Hepatocyte (in vitro differentiated cells): ENCODE measurements around the gene SIGLEC1. TPM values are rescaled to one million over a fixed set of nuclear protein-coding genes. Genes with fewer than 3 reads are reported as not detected.
A peak's percentile ranks its signal among the peaks of the same experiment; 100 is the strongest.

Experiments
- DNase-seq: peaks from one replicate; pipeline ENCODE4 v3.0.0-alpha.2; 2016; ENCODE audit warnings: low spot score
- H2AFZ ChIP-seq: fragments of 200-600 bp; sonication (generic); 2 replicates; pipeline ENCODE4 v1.6.0; 2016; ENCODE audit warnings: antibody characterized with exemption, mild to moderate bottlenecking
- H3K27ac ChIP-seq: fragments of 200-600 bp; sonication (generic); 2 replicates; pipeline ENCODE4 v1.5.1; 2016; ENCODE audit warnings: mild to moderate bottlenecking
- H3K27me3 ChIP-seq: fragments of 200-600 bp; sonication (generic); 2 replicates; pipeline ENCODE4 v1.6.1; 2016
- H3K36me3 ChIP-seq: fragments of 200-600 bp; sonication (generic); replicated peaks from 2 replicates; pipeline ENCODE4 v1.5.1; 2016; ENCODE audit warnings: low read depth; ENCODE audit not compliant: insufficient read depth
- H3K4me1 ChIP-seq: fragments of 200-600 bp; sonication (generic); 2 replicates; pipeline ENCODE4 v1.5.1; 2016; ENCODE audit warnings: mild to moderate bottlenecking, moderate library complexity; ENCODE audit not compliant: insufficient read depth
- H3K4me2 ChIP-seq: fragments of 200-600 bp; sonication (generic); 2 replicates; pipeline ENCODE4 v1.6.0; 2016
- H3K4me3 ChIP-seq: fragments of 200-600 bp; sonication (generic); 2 replicates; pipeline ENCODE4 v1.5.1; 2016; ENCODE audit warnings: mild to moderate bottlenecking
- H3K79me2 ChIP-seq: fragments of 200-600 bp; sonication (generic); 2 replicates; pipeline ENCODE4 v1.6.0; 2017; ENCODE audit warnings: mild to moderate bottlenecking
- H3K9me2 ChIP-seq: fragments of 200-600 bp; sonication (generic); replicated peaks from 2 replicates; pipeline ENCODE4 v1.6.0; 2017; ENCODE audit warnings: mild to moderate bottlenecking; ENCODE audit not compliant: insufficient read depth
- H3K9me3 ChIP-seq: fragments of 200-600 bp; sonication (generic); 2 replicates; pipeline ENCODE4 v1.5.1; 2016; ENCODE audit warnings: low read depth, mild to moderate bottlenecking
- H4K20me1 ChIP-seq: fragments of 200-600 bp; sonication (generic); 2 replicates; pipeline ENCODE4 v1.6.0; 2016; ENCODE audit warnings: mild to moderate bottlenecking; ENCODE audit not compliant: insufficient read depth, poor library complexity, severe bottlenecking
- CTCF ChIP-seq: fragments of 200-600 bp; sonication (generic); IDR thresholded peaks from 2 replicates; pipeline ENCODE4 v1.5.1; 2016; ENCODE audit warnings: antibody characterized with exemption, mild to moderate bottlenecking; ENCODE audit not compliant: poor library complexity
- EZH2 ChIP-seq: fragments of 200-600 bp; sonication (generic); IDR thresholded peaks from 2 replicates; pipeline ENCODE4 v1.6.1; 2016; ENCODE audit warnings: antibody characterized with exemption, mild to moderate bottlenecking, borderline replicate concordance
- EZH2phosphoT487 ChIP-seq: fragments of 200-600 bp; sonication (generic); IDR thresholded peaks from one replicate; pipeline ENCODE4 v1.6.1; 2018; ENCODE audit warnings: antibody characterized with exemption, mild to moderate bottlenecking, low read depth, moderate library complexity; ENCODE audit not compliant: unreplicated experiment, severe bottlenecking
- WGBS: methylation state at CpG from one replicate; pipeline ENCODE4 v1.1.6; 2016; ENCODE audit warnings: low lambda C conversion rate; ENCODE audit errors: missing lambda C conversion rate; 5-methylcytosine and 5-hydroxymethylcytosine counted together
- polyA plus RNA-seq: library from polyadenylated mRNA; unstranded; fragments of >200 nt; fragmentation: Nextera tagmentation; extraction: Ambion mirVana; gene quantifications from 2 replicates; pipeline ENCODE4 v1.2.1, GENCODE V29; 2016
- total RNA-seq: library from RNA; depleted of rRNA; stranded (reverse); fragments of >200 nt; gene quantifications from 2 replicates; pipeline ENCODE4 v1.2.3, GENCODE V29; 2014

The SIGLEC1 gene
- total and polyA plus RNA-seq, 2 experiments from 2014 or later = 0.11 to 0.23 TPM

- 82% methylated on average over 6 of the region's 6 CpGs for WGBS
- H3K9me2 ChIP-seq = no peaks in the 10 kb centered on the region
- no peak overlapping the region for H2AFZ ChIP-seq
- no peak overlapping the region for H3K27ac ChIP-seq
- H3K4me1 ChIP-seq = no peaks in the 10 kb centered on the region
- H3K4me2 ChIP-seq = no peak overlapping the region
- no peaks in the 10 kb centered on the region for H3K36me3 ChIP-seq
- no peak overlapping the region for H3K4me3 ChIP-seq
- DNase-seq = no peak
- no peaks in the 10 kb centered on the region for H3K9me3 ChIP-seq
- H4K20me1 ChIP-seq = no peaks in the 10 kb centered on the region
- no peaks in the 10 kb centered on the region for H3K79me2 ChIP-seq
- TF ChIP-seq CTCF = no peak
- TF ChIP-seq EZH2phosphoT487 = no peak
- no peak for TF ChIP-seq EZH2
- no peaks in the 10 kb centered on the region for H3K27me3 ChIP-seq
Measured at GRCh38 chr20:3698591-3699001, 13.8 kb downstream of the SIGLEC1 start.

GRCh38 chr20:3697588-3698305 is 14.7 kb downstream of the SIGLEC1 start:
- 74% methylated on average over 18 of the region's 18 CpGs for WGBS
- Histone ChIP-seq H3K27ac (no peak overlapping the region), H3K27me3 (no peaks in the 10 kb centered on the region), H3K4me1 (no peaks in the 10 kb centered on the region), H3K4me3 (no peak overlapping the region), H3K36me3 (no peaks in the 10 kb centered on the region), H4K20me1 (no peaks in the 10 kb centered on the region), H2AFZ (no peak overlapping the region), H3K9me3 (no peaks in the 10 kb centered on the region), H3K9me2 (no peaks in the 10 kb centered on the region), H3K79me2 (no peaks in the 10 kb centered on the region), H3K4me2 (no peak overlapping the region)
- TF ChIP-seq EZH2 (no peak), EZH2phosphoT487 (no peak), CTCF (no peak)
- no peak for DNase-seq

- H3K36me3 ChIP-seq = no peaks in the 10 kb centered on the region
- no peak overlapping the region for H3K27ac ChIP-seq
- TF ChIP-seq EZH2phosphoT487 = no peak
- no peak overlapping the region for H3K4me2 ChIP-seq
- no peak for DNase-seq
- no peaks in the 10 kb centered on the region for H3K9me2 ChIP-seq
- no peaks in the 10 kb centered on the region for H3K4me1 ChIP-seq
- H2AFZ ChIP-seq = no peak overlapping the region
- H3K4me3 ChIP-seq = no peak overlapping the region
- no peaks in the 10 kb centered on the region for H3K9me3 ChIP-seq
- H3K27me3 ChIP-seq = no peaks in the 10 kb centered on the region
- H4K20me1 ChIP-seq = no peaks in the 10 kb centered on the region
- H3K79me2 ChIP-seq = no peaks in the 10 kb centered on the region
- 91% methylated on average over 13 of the region's 15 CpGs for WGBS
Measured at GRCh38 chr20:3696745-3697587, 15.4 kb downstream of the SIGLEC1 start.

- no peaks in the 10 kb centered on the region for H3K9me3 ChIP-seq
- no peaks in the 10 kb centered on the region for H3K27me3 ChIP-seq
- no peaks in the 10 kb centered on the region for H3K4me1 ChIP-seq
- H3K4me2 ChIP-seq = no peak overlapping the region
- no peak overlapping the region for H3K4me3 ChIP-seq
- TF ChIP-seq EZH2phosphoT487 = no peak
- no peak for TF ChIP-seq EZH2
- TF ChIP-seq CTCF = peak; percentile 21
- no peak overlapping the region for H3K27ac ChIP-seq
- no peaks in the 10 kb centered on the region for H3K9me2 ChIP-seq
- H3K79me2 ChIP-seq = no peaks in the 10 kb centered on the region
- no peak overlapping the region for H2AFZ ChIP-seq
- 94% methylated on average over 1 of the region's 1 CpG for WGBS
- no peak for DNase-seq
- no peaks in the 10 kb centered on the region for H4K20me1 ChIP-seq
- H3K36me3 ChIP-seq = no peaks in the 10 kb centered on the region
Measured at GRCh38 chr20:3696200-3696599, 16.2 kb downstream of the SIGLEC1 start.
